ENCODE data around the gene PKN1. TPM values are rescaled to one million over a fixed set of nuclear protein-coding genes. Genes with fewer than 3 reads are reported as not detected.

The PKN1 gene
- total RNA-seq (2022; extraction: Qiagen RNA extraction), result 76.0 to 79.2 TPM (median 76.5 TPM) in 5 replicates

GRCh38 chr19:14432791-14433553 is at the start of gene PKN1:
TSS of gene PKN1 (plus strand) at chr19:14433306. CDS start at chr19:14433522, 216 bp downstream.

DNA sequence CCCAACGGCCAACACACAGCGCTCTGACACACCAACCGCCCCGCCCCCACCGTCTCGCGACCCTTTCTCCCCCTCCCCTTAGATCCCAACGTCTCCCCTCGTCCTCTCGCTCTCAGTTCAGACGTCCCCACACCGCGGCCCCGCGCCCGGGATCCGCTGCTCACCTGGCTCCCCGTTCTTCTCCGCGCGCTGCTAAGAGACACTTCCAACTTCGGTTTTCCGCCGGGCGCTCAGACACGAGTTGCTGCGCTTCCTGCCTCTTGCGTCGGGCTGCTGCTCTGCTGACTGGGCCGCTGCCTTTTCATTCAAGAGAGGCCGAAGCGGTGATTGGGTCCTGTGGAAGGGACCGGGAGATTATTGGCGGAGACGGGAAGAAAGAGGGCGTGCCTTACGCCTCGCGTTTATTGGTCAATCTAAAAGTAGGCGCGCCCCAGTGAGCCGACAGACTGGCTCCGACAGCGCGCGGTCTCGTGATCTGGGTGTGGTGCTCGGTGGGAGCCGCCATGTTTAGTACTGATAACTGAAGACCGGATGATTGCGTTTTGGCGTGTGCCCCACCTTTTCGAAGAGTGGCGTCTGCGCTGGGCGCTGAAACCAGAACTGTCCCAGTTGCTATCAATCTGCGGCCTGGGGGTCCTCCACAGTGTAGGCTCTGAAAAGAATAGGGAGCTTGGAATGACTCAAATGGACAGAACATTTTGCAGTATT is 13.8 kb upstream of the PKN1 start, which contains the start of gene DDX39A:
Gene DDX39A (minus strand): TSS at position 236 of the 708 bp plus-strand sequence. CDS start 6,121 bp downstream, outside the sequence.

GRCh38 chr19:14475251-14476073 is 42.4 kb downstream of the PKN1 start, which contains the start of gene PTGER1:
TSS of gene PTGER1 (minus strand) at chr19:14475354. CDS start at chr19:14474320, 1,034 bp downstream.

GRCh38 chr19:14496029-14496833 is 63.1 kb downstream of the PKN1 start, which contains the start of gene GIPC1:
TSS of gene GIPC1 (minus strand) at chr19:14496127. CDS start at chr19:14482976, 13,151 bp downstream.

DNA sequence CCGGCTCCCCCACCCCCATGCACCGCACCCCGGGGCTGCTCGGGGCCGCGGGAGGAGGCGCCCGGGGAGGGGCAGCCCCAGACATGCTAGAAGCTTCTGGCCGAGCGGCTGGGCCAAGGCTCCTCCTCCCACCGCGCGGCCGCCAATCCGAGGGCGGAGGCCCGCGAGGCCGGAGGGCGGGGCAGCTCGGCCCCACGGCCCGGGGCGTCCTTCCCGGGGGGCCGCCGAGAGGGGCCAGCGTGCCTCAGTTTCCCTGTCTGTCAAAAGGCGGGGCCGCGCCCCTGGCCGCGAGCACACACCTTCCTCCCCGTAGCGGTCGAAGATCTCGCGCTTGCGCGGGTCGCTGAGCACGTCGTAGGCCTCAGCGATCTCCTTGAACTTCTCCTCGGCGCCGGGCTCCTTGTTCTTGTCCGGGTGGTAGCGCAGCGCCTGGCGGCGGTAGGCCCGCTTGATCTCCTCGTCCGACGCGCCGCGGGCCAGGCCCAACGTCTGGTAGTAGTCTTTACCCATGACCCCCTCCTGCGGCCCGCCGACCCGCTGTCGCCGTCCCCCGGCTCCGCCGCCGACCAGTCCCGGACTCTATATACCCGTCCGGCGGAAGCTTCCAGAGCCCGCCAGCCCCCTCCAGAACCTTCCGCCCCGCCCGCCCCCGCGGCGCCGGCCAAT is 84.9 kb downstream of the PKN1 start, which contains the start of gene DNAJB1:
Gene DNAJB1 (minus strand): TSS at position 558 of the 666 bp plus-strand sequence. CDS start 48 bp downstream, at position 510.

Other genes starting within 250 kb of the PKN1 start
- gene ADGRL1, start 227.1 kb upstream of the PKN1 start, total RNA-seq (2022; extraction: Qiagen RNA extraction), result 6.2 to 8.1 TPM (median 7.2 TPM) in 5 replicates
- gene ADGRE5, start 51.9 kb upstream of the PKN1 start, total RNA-seq (2022; extraction: Qiagen RNA extraction), result 77.8 to 90.3 TPM (median 86.2 TPM) in 5 replicates
- gene DDX39A, start 14.0 kb upstream of the PKN1 start, total RNA-seq (2022; extraction: Qiagen RNA extraction), result 114 to 137 TPM (median 126 TPM) in 5 replicates
- gene PTGER1, start 42.0 kb downstream of the PKN1 start, total RNA-seq (2022; extraction: Qiagen RNA extraction), result 0.07 to 0.15 TPM (median 0.08 TPM) in 3 of 5 replicates, not detected in the others
- 108 to 145 TPM (median 144 TPM) in 5 replicates for gene GIPC1, start 62.8 kb downstream of the PKN1 start, total RNA-seq (2022; extraction: Qiagen RNA extraction)
- 206 to 250 TPM (median 215 TPM) in 5 replicates for gene DNAJB1, start 85.1 kb downstream of the PKN1 start, total RNA-seq (2022; extraction: Qiagen RNA extraction)
- 140 to 180 TPM (median 178 TPM) in 5 replicates for gene TECR, start 96.3 kb downstream of the PKN1 start, total RNA-seq (2022; extraction: Qiagen RNA extraction)
- 138 to 196 TPM (median 193 TPM) in 5 replicates for gene NDUFB7, start 138.8 kb downstream of the PKN1 start, total RNA-seq (2022; extraction: Qiagen RNA extraction)
- gene CLEC17A, start 149.8 kb downstream of the PKN1 start, total RNA-seq (2022; extraction: Qiagen RNA extraction), result not detected in 5 replicates
- gene ADGRE3, start 241.5 kb downstream of the PKN1 start, total RNA-seq (2022; extraction: Qiagen RNA extraction), result not detected in 5 replicates

All from A549 treated with Hydrocortisone at 1 μM for 4 hours (cell line).